Measurements from ENCODE around the gene TMEM86B. TPM values are rescaled to one million over a fixed set of nuclear protein-coding genes. Genes with fewer than 3 reads are reported as not detected.

TMEM86B gene
- total RNA-seq, 2 experiments from 2014 or later: 11.7 to 11.8 TPM

GRCh38 chr19:55242517-55242916 lies 14.0 kb upstream of the TMEM86B start:
- peaks cover 93% of the 10 kb centered on the region for H3K36me3 ChIP-seq (ENCODE audit: insufficient read depth, low read length)
- H3K4me1 Mint-ChIP-seq (ENCODE audit: low read depth): no peaks in the 10 kb centered on the region
- no peak for ATAC-seq (ENCODE audit: poor library complexity)
- no peaks in the 10 kb centered on the region for H3K9me3 ChIP-seq (ENCODE audit: control insufficient read depth in 1 of 2, insufficient read depth in 1 of 2, low read length in 2 of 2)
- H3K36me3 Mint-ChIP-seq (ENCODE audit: low read depth): peaks cover 63% of the 10 kb centered on the region
- intact Hi-C loops (cut with DNase I, micrococcal nuclease): no loop called here
- H3K27me3 Mint-ChIP-seq: no peaks in the 10 kb centered on the region
- no peak overlapping the region for H3K27ac Mint-ChIP-seq
- ChIA-PET POLR2A (no interaction called here), CTCF (interaction anchor here (0.5 kb wide), 1 partner anchor 9 kb away, joined by 3 read pairs; no protein-coding TSS in a partner anchor)
- no peaks in the 10 kb centered on the region for H3K9me3 Mint-ChIP-seq
- H3K27ac ChIP-seq (ENCODE audit: low read depth in 1 of 2, low read length in 2 of 2): no peak overlapping the region
- H3K27me3 ChIP-seq (ENCODE audit: control insufficient read depth in 1 of 2, insufficient read depth in 2 of 2, low read length in 2 of 2): no peaks in the 10 kb centered on the region
- no peak overlapping the region for H3K4me3 ChIP-seq (ENCODE audit: low read length)
- no peak overlapping the region for H3K4me3 Mint-ChIP-seq
- H3K4me1 ChIP-seq (ENCODE audit: insufficient read depth, low read length): peaks cover 10% of the 10 kb centered on the region
- TF ChIP-seq CTCF (IDR thresholded peaks at IDR 0.05): no peak
- no peak for DNase-seq

- intact Hi-C loops (cut with DNase I, micrococcal nuclease): no loop called here
- Histone ChIP-seq H3K9me3 (ENCODE audit: control insufficient read depth in 1 of 2, insufficient read depth in 1 of 2, low read length in 2 of 2) (no peaks in the 10 kb centered on the region), H3K36me3 (ENCODE audit: insufficient read depth, low read length) (peaks cover 94% of the 10 kb centered on the region), H3K27me3 (ENCODE audit: control insufficient read depth in 1 of 2, insufficient read depth in 2 of 2, low read length in 2 of 2) (no peaks in the 10 kb centered on the region), H3K4me3 (ENCODE audit: low read length) (no peak overlapping the region), H3K27ac (ENCODE audit: low read depth in 1 of 2, low read length in 2 of 2) (no peak overlapping the region), H3K4me1 (ENCODE audit: insufficient read depth, low read length) (peaks cover 5% of the 10 kb centered on the region)
- Mint-ChIP-seq H3K27ac (no peak overlapping the region), H3K9me3 (no peaks in the 10 kb centered on the region), H3K27me3 (no peaks in the 10 kb centered on the region), H3K4me3 (no peak overlapping the region), H3K4me1 (ENCODE audit: low read depth) (no peaks in the 10 kb centered on the region), H3K36me3 (ENCODE audit: low read depth) (peaks cover 69% of the 10 kb centered on the region)
- ChIA-PET CTCF (interaction anchor here (0.5 kb wide), 1 partner anchor 10 kb away, joined by 3 read pairs; no protein-coding TSS in a partner anchor), POLR2A (interaction anchor here (1.7 kb wide), 1 partner anchor 17 kb away, joined by 4 read pairs; the partner anchor contains the start of gene PPP6R1)
- ATAC-seq (ENCODE audit: poor library complexity) (no peak), DNase-seq (no peak)
- no peak for TF ChIP-seq CTCF (IDR thresholded peaks at IDR 0.05)
These were observed 13.4 kb upstream of the TMEM86B start for GRCh38 chr19:55241935-55242464.

GRCh38 chr19:55241143-55241934 lies 12.8 kb upstream of the TMEM86B start:
- Histone ChIP-seq H3K27me3 (ENCODE audit: control insufficient read depth in 1 of 2, insufficient read depth in 2 of 2, low read length in 2 of 2) (no peaks in the 10 kb centered on the region), H3K36me3 (ENCODE audit: insufficient read depth, low read length) (peaks cover 94% of the 10 kb centered on the region), H3K27ac (ENCODE audit: low read depth in 1 of 2, low read length in 2 of 2) (no peak overlapping the region), H3K4me1 (ENCODE audit: insufficient read depth, low read length) (peaks cover 2% of the 10 kb centered on the region), H3K9me3 (ENCODE audit: control insufficient read depth in 1 of 2, insufficient read depth in 1 of 2, low read length in 2 of 2) (no peaks in the 10 kb centered on the region), H3K4me3 (ENCODE audit: low read length) (no peak overlapping the region)
- Mint-ChIP-seq H3K27me3 (no peaks in the 10 kb centered on the region), H3K9me3 (no peaks in the 10 kb centered on the region), H3K4me1 (ENCODE audit: low read depth) (no peaks in the 10 kb centered on the region), H3K36me3 (ENCODE audit: low read depth) (peaks cover 71% of the 10 kb centered on the region), H3K4me3 (no peak overlapping the region), H3K27ac (no peak overlapping the region)
- DNase-seq: no peak
- ATAC-seq (ENCODE audit: poor library complexity): no peak
- no peak for TF ChIP-seq CTCF (IDR thresholded peaks at IDR 0.05)
- intact Hi-C loops (cut with DNase I, micrococcal nuclease): no loop called here
- CTCF ChIA-PET: no interaction called here
- POLR2A ChIA-PET: interaction anchor here (1.7 kb wide), 1 partner anchor 18 kb away, joined by 4 read pairs; the partner anchor contains the start of gene PPP6R1
